Parathyroid adenoma (tissue), 2 donors: Measurements from ENCODE around the gene RABGAP1.

ENCODE experiments used
- H2AFZ ChIP-seq: fragments of 300-600 bp; sonication (generic); one replicate; pipeline ENCODE4 v1.7.0; 2017; ENCODE audit warnings: antibody characterized with exemption, mild to moderate bottlenecking
- H3K27ac ChIP-seq: fragments of 300-600 bp; sonication (generic); one replicate; pipeline ENCODE4 v1.7.0; 2017
- H3K27me3 ChIP-seq: fragments of 300-600 bp; sonication (generic); one replicate; pipeline ENCODE4 v1.7.0; 2017; ENCODE audit warnings: low read length; ENCODE audit not compliant: control insufficient read depth, insufficient read depth
- H3K36me3 ChIP-seq: fragments of 300-600 bp; sonication (generic); one replicate; pipeline ENCODE4 v1.7.0; 2017; ENCODE audit warnings: low read length; ENCODE audit not compliant: control insufficient read depth, insufficient read depth
- H3K4me1 ChIP-seq: fragments of 300-600 bp; sonication (generic); one replicate; pipeline ENCODE4 v1.7.0; 2017; ENCODE audit warnings: control low read depth
- H3K4me2 ChIP-seq: fragments of 300-600 bp; sonication (generic); one replicate; pipeline ENCODE4 v1.7.0; 2017; ENCODE audit warnings: low read length
- H3K4me3 ChIP-seq: fragments of 300-600 bp; sonication (generic); one replicate; pipeline ENCODE4 v1.7.0; 2017; ENCODE audit warnings: low read depth, low read length
- H3K79me2 ChIP-seq: fragments of 300-600 bp; sonication (generic); one replicate; pipeline ENCODE4 v1.7.0; 2017; ENCODE audit warnings: control low read depth
- H3K9ac ChIP-seq: fragments of 300-600 bp; sonication (generic); one replicate; pipeline ENCODE4 v1.7.0; 2017; ENCODE audit warnings: mild to moderate bottlenecking
- H3K9me3 ChIP-seq: fragments of 300-600 bp; sonication (generic); one replicate; pipeline ENCODE4 v1.7.0; 2017; ENCODE audit warnings: low read length; ENCODE audit not compliant: control insufficient read depth
- CTCF ChIP-seq: fragments of 300-600 bp; sonication (generic); IDR thresholded peaks from one replicate; pipeline ENCODE4 v1.7.0; 2017; ENCODE audit warnings: antibody characterized with exemption, mild to moderate bottlenecking
- donor health status: primary hyperparathyroidism.

Gene RABGAP1

GRCh38 chr9:122998448-122998847 is 57.6 kb downstream of the RABGAP1 start:
- H2AFZ ChIP-seq, result no peak overlapping the region
- no peaks in the 10 kb centered on the region for H3K9me3 ChIP-seq
- H3K4me3 ChIP-seq, result no peak overlapping the region
- no peaks in the 10 kb centered on the region for H3K79me2 ChIP-seq
- no peak overlapping the region for H3K9ac ChIP-seq
- no peaks in the 10 kb centered on the region for H3K36me3 ChIP-seq
- TF ChIP-seq CTCF, result no peak
- no peaks in the 10 kb centered on the region for H3K4me1 ChIP-seq
- H3K27ac ChIP-seq, result no peak overlapping the region
- no peak overlapping the region for H3K4me2 ChIP-seq
- no peaks in the 10 kb centered on the region for H3K27me3 ChIP-seq

DNA sequence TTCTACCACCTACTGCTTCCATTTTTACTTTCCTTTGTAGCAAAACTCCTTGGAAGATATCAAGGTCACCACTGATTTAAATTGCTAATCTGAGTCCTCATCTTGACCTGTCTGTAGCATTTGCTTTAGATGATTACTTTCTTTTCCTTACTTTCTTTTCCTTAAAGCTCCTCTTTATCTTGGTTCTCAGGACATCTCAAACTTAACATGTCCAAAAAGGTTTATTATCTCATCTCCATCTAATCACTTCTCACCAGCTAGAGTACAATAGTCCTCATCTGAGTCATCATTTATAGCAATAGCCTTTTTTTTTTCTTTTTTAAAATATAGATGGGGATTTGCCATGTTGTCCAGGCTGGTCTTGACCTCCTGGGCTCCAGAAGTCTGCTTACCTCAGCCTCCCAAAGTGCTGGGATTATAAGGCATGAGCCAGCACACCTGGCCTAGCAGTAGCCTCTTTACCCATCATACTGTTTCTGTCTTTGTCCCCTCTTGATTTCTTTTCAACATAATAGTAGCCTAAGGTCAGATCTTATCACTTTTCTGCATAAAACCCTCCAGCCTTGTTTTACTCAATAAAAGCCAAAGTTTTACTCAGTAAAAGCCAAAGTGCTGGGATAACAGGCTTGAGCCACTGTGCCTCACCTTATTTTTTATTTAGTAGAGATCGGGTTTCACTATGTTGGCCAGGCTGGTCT is 59.7 kb downstream of the RABGAP1 start:
- Histone ChIP-seq H3K4me3 (no peak overlapping the region), H3K4me2 (no peak overlapping the region), H3K79me2 (no peaks in the 10 kb centered on the region), H2AFZ (no peak overlapping the region), H3K4me1 (no peaks in the 10 kb centered on the region), H3K9ac (no peak overlapping the region), H3K27ac (no peak overlapping the region), H3K27me3 (no peaks in the 10 kb centered on the region), H3K36me3 (no peaks in the 10 kb centered on the region), H3K9me3 (no peaks in the 10 kb centered on the region)
- no peak for TF ChIP-seq CTCF

DNA sequence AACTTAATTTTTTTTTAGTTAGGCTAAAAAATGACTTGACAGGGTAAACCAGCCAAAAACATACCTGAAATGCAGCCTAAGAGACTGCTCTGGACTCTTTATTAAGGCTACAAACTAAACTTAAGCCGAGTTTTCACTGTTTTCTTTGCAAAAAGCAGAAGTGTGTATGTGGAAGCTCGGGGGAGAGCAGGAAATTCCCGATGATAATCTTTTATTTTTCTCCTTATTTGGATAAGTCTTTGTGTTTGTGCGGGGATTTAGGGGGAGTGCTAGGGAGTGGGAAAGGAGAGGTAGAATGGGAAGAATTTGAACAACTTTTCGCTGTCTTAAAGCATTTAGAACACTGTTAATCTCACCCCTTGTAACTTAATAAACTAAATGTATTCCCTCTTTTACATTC is 61.9 kb downstream of the RABGAP1 start:
- Histone ChIP-seq H3K4me3 (no peak overlapping the region), H3K4me1 (no peaks in the 10 kb centered on the region), H3K27me3 (no peaks in the 10 kb centered on the region), H3K9ac (no peak overlapping the region), H3K9me3 (no peaks in the 10 kb centered on the region), H3K27ac (peak overlapping the region; percentile 49), H2AFZ (no peak overlapping the region), H3K36me3 (no peaks in the 10 kb centered on the region), H3K4me2 (no peak overlapping the region), H3K79me2 (no peaks in the 10 kb centered on the region)
- no peak for TF ChIP-seq CTCF

DNA sequence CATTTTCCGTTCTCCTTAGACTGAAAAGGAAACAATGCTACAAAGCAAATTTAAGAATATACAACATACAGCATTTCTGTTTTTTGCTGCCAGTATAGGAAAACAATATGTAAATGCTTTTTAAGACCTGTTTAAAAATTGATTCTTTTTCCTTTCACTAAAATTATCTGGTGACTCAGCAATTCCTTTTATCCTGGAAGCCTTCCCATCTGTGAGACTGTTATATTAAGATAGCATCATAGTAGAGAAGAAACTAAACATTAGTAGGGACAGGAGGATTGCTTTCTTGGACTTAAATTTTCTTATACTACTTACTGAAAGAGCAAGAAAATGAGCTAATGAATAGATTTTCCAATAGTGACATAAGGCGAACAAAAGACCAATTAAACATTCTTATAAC is 62.6 kb downstream of the RABGAP1 start:
- Histone ChIP-seq H3K27me3 (no peaks in the 10 kb centered on the region), H3K4me1 (no peaks in the 10 kb centered on the region), H2AFZ (no peak overlapping the region), H3K79me2 (no peaks in the 10 kb centered on the region), H3K4me2 (no peak overlapping the region), H3K4me3 (no peak overlapping the region), H3K9ac (no peak overlapping the region), H3K27ac (no peak overlapping the region), H3K36me3 (no peaks in the 10 kb centered on the region), H3K9me3 (no peaks in the 10 kb centered on the region)
- no peak for TF ChIP-seq CTCF

DNA sequence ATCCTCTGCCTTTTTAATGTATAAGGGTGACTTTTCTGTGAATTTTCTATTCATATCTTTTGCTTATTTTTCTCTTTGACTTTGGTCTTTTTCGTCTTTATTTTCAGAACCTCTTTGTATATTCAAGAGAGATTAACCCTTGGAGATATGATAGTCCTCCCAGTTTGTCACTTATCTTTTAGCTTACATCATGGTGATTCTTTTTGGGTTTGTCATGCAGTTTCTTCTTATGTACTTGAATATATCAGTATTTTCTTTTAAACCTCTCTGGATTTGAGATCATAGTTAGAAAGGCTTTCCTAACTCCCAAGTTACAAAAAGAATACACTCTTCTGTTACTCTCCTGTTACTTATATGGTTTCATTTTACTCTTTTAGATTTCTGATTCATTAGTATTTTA is 65.1 kb downstream of the RABGAP1 start:
- Histone ChIP-seq H3K9me3 (no peaks in the 10 kb centered on the region), H3K4me3 (no peak overlapping the region), H3K4me2 (no peak overlapping the region), H3K79me2 (no peaks in the 10 kb centered on the region), H3K9ac (no peak overlapping the region), H3K4me1 (no peaks in the 10 kb centered on the region), H3K27me3 (no peaks in the 10 kb centered on the region), H2AFZ (no peak overlapping the region), H3K27ac (no peak overlapping the region), H3K36me3 (no peaks in the 10 kb centered on the region)
- no peak for TF ChIP-seq CTCF
